ENCODE results near the gene UQCRH.
"Not testable (repeated sequence)": the region's sequence is repeated elsewhere in the genome, so short reads cannot be mapped to it uniquely, and the experiment has no call there.

Gene UQCRH

GRCh38 chr1:46300673-46301405, 2.7 kb upstream of the UQCRH start:
- DNase-seq (ENCODE audit: low read depth) = no peak

DNA sequence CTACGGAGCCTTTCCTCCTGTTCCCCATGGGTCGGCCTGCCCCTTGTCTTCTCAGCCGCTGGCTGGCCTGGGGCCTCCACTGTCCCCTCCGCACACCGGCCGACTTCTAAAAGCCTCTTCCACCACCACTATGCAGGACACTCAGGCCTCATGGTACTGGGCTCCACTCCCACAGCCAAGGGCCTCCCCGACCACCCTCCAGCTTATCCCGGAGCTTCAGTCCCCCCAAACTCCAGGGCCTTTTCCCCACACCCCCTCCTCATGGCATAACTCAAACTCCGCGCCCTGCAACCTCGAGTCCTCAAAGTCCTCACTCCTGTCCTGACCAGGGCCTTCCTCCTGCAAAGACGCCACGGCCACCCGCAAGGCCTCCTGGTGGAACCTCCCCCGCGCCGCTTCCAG, 2.1 kb upstream of the UQCRH start:
- no peak for DNase-seq (ENCODE audit: low read depth)

DNA sequence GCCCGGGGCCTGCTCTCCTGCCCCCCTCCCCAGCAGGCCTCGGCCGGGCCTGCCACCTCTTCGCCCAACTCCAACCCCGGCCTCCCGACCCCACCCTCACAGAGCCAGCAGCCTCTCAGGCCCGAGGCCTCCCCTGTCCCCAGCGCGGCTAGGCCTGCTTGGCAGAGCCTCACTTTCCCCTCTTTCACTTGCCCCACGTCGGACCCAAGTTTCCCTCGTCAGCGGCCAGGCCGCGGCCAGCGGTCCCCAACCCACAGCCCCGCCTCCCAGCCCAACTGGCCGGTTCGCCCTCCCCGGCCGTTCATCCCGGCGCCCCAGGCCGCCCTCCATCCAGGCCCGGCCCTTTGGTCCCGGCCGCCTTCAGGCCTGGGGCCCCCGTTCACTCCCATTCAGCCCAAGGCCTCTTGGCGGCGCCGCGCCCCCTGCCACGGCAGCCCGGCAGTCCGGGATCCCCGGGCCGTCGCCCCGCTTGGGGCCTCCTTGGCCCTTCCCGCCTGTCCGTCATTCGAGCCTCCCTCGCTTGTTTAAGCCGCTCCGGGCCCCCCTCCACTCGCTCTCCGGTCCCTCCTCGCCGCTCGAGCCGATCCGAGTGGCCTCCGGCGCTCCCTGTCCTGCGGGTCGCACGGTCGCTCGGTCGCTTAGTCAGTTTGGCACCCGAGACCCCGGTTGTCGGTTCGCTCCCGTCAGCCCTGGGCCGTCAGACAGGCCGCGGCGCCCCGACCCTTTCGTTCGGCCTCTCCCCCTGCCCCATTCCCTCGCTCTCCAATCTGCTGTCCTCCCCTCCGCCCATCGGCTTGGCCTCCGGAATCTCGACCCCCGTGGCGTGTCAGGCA, 1.5 kb upstream of the UQCRH start:
- no peak for DNase-seq (ENCODE audit: low read depth)

DNA sequence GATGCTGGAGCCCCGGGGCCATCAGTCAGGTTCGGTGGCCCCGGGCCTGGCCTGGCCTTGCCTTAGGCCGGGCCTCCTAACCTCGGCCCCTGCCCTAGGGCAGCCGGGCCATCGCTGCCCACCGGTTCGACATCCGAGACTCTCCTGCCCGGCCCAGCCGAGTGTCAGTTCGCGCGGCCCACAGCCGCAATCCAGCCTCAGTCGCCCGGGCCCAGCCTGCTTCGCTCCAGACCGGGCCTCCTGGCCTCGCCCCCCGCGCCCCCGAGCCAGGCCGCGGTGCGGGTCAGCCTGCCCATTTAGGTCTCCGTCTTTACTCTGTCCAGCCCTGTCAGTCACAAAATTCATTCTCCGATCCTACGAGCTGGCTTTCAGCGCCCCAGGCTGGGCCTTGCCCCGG, 859 bp upstream of the UQCRH start:
- DNase-seq (ENCODE audit: low read depth) = no peak

GRCh38 chr1:46303872-46304326, 401 bp downstream of the UQCRH start:
- no peak for DNase-seq (ENCODE audit: low read depth)

GRCh38 chr1:46306159-46306530, 2.6 kb downstream of the UQCRH start:
- no peak for DNase-seq (ENCODE audit: low read depth)

DNA sequence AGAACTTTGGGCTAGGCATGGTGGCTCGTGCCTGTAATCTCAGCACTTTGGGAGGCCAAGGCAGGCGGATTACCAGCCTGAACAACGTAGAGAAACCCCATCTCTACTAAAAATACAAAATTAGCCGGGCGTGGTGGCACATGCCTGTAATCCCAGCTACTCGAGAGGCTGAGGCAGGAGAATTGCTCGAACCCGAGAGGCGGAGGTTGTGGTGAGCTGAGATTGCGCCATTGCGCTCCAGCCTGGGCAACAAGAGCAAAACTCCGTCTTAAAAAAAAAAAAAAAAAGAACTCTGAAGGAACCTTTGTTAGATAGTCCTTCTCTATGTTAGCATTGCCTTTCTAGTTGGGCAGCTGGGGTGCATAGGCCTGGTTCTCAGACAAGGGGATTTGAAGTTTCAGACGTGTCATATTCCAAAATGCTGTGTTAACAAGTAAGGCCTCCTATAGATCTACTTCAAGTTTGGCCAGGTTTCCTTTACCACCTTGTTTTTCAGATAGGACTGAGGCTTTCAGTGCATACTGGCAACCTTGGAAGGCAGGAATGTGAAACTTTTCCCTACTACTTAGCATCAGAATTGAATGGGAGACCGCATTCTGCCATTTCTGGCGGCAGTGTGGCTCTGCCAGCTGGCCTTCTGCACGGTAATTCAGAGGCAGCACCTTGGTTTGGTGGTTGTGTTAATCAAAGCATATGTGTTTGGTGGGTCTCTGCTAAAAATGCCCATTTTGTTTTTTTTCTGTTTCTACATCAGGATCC, 6.1 kb downstream of the UQCRH start:
- DNase-seq (ENCODE audit: low read depth) = no peak

GRCh38 chr1:46310321-46310720, 6.8 kb downstream of the UQCRH start:
- DNase-seq (ENCODE audit: low read depth) = no peak

DNA sequence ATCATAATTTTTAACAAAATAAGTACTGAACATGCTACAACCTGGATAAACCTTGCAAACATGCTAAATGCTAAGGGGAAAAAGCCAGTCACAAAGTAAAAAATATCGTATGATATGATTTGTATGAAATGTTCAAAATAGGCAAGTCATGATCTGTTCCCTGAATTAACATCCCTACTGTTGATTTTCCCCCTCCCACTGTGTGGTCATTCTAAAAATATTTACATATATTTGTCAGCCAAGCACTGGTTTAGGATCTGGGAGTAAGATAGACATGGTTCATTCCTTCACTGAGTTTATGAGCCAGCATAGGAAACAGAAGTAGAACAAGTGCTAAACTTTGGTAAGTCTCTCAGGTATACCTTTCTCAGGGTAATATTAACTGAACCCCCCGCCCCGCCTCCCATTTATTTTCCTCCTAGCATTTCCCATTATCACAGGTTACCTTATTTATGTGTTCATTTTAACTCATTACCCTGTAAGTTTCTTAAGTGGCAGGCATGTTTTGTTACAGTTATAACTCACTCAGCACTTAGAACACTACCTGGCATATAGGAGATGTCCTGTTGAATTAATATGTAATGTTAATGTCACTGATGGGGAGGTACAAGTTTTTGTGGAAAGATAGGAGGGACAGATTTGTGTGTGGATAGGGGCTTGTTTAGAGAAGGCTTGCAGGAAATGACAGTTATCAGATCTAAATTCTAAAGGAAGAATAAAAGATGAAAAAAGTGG, 12.3 kb downstream of the UQCRH start:
- no peak for DNase-seq (ENCODE audit: low read depth)

DNA sequence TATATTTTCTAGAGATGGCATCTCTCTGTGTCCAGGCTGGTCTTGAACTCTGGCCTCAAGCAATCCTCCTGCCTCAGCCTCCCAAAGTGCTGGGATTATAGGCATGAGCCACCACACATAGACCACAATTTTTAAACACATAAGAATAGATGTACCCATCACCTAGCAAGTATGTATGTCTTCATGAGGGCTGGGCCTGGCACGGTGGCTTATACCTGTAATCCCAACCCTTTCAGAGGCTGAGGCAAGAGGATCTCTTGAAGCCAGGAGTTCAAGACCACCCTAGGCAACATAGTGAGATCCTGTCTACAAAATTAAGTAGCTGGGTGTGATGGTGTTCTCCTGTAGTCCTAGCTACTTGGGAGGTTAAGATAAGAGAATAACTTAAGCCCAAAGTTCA, 13.8 kb downstream of the UQCRH start:
- no peak for DNase-seq (ENCODE audit: low read depth)

DNA sequence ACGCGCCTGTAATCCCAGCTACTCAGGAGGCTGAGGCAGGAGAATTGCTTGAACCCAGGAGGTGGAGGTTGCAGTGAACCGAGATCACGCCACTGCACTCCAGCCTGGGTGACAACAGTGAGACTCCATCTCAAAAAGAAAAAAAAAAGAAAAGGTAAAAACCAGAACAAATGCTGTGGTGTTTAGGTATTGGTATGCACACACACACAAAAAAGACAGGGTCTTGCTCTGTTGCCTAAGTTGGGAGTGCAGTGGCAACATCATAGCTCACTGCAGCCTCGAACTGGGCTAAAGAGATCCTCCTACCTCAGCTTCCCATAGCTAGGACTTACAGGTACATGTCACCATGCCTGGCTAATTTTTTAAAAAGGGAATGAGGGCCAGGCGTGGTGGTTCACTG, 15.8 kb downstream of the UQCRH start:
- not testable (repeated sequence) for DNase-seq (ENCODE audit: low read depth)

- DNase-seq (ENCODE audit: low read depth) = not testable (repeated sequence)
Observed at GRCh38 chr1:46319960-46320914, 16.7 kb downstream of the UQCRH start.

GRCh38 chr1:46322191-46322590, 18.7 kb downstream of the UQCRH start:
- DNase-seq (ENCODE audit: low read depth) = not testable (repeated sequence)

- not testable (repeated sequence) for DNase-seq (ENCODE audit: low read depth)
Observed at GRCh38 chr1:46325285-46326076, 22.0 kb downstream of the UQCRH start.

DNA sequence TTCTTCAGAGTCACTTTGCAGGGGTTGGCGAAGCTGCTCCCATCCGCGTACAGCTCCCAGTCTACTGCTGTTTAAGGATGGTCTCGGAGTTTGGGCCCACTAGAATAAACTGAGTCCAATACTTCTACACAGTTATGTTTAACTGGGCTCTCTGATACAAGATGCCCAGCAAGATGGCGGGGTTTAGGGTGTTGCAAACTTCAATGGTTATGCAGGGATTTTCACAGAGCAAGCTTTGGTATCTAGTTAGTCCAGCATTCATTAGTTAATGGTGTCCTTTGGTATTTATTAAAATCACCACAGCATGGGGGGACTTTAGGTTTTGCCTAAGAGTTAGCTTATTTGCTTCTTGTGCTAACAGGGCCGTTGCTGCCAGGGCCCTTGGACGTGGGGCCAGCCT, 24.7 kb downstream of the UQCRH start:
- not testable (repeated sequence) for DNase-seq (ENCODE audit: low read depth)

GRCh38 chr1:46329807-46330206, 26.3 kb downstream of the UQCRH start:
- DNase-seq (ENCODE audit: low read depth) = not testable (repeated sequence)

DNA sequence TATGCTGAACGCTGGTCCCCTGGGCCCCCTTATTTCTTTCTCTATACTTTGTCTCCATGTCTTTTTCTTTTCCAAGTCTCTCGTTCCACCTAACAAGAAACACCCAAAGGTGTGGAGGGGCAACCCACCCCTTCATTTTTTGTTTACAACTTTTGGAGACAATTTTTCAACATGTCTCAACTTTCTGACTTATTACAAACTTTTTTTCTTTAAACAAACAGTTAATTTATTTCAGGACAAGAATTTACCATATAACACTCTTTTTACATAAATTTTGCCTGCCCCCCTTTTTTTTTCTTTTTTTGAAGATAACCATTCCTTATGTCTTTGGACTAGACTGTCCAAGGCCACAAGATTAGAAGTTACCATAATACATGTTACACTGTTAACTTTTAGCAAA, 26.9 kb downstream of the UQCRH start:
- DNase-seq (ENCODE audit: low read depth) = not testable (repeated sequence)

DNA sequence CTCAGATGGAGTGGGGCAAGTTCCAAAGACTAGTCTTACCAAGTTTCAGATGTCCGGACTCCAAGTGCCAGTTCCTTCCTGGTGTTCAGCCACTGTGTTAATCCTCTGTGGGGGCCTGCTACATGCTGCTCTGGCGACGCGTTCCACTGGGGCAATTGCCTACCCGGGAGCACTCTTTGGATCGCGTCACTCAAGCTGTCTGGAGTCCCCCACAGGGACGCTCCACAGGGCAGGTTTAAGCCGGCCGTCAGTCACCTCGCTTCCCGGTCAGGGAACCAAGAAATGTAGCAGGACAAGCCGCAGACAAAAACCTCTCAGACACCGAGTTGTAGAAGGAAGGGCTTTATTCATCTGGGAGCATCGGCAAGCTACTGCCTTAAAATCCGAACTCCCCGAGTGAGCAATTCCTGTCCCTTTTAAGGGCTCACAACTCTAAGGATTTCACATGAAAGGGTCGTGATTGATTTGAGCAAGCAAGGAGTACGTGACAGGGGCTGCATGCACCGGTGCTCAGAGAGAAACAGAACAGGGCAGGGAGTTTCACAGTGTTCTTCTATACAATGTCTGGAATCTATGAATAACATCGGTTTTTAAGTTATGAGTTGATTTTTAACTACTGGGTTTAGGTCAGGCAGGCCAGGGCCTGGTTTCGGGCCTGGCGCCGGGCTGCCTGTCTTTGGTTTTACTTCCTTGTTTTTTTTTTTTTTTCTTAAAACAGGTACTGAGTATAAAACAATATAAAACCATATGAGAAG, 28.5 kb downstream of the UQCRH start:
- not testable (repeated sequence) for DNase-seq (ENCODE audit: low read depth)

Measured in stimulated activated CD4-positive, alpha-beta T cell treated with anti-CD3 and anti-CD28 coated beads, Interleukin-2, amount 100 ng/mL, for 4 hours (primary cell).